HG03039 (cell line): ENCODE measurements around the gene CHMP1A.
"Not testable (repeated sequence)": the region's sequence is repeated elsewhere in the genome, so short reads cannot be mapped to it uniquely, and the experiment has no call there.

Experiments used
- ATAC-seq: cut with Tn5 transposase; IDR thresholded peaks from one replicate; pipeline ENCODE4 v1.9.1; 2021; ENCODE audit warnings: mild to moderate bottlenecking, moderate library complexity; ENCODE audit not compliant: unreplicated experiment

CHMP1A gene

DNA sequence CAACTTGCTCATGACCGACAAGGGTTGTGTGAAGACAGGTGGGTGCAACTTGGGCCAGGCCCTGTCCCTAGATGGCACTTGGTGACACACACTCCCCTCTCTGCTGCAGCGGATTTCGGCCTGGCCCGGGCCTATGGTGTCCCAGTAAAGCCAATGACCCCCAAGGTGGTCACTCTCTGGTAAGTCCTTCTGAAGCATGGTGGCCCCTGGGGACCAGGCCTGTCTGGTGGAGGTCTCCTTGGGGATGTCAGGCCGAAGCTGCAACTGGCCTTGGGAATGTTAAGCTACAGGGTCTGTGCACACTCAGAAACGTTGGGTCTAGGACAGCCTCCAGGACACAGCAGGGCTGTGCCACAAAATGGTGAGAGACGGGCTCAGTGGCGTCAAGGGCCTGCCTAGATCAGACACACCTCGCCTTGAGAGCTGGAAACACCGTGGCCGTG, 35.8 kb upstream of the CHMP1A start:
- no peak for ATAC-seq

GRCh38 chr16:89691986-89692569, 34.6 kb upstream of the CHMP1A start:
- no peak for ATAC-seq

DNA sequence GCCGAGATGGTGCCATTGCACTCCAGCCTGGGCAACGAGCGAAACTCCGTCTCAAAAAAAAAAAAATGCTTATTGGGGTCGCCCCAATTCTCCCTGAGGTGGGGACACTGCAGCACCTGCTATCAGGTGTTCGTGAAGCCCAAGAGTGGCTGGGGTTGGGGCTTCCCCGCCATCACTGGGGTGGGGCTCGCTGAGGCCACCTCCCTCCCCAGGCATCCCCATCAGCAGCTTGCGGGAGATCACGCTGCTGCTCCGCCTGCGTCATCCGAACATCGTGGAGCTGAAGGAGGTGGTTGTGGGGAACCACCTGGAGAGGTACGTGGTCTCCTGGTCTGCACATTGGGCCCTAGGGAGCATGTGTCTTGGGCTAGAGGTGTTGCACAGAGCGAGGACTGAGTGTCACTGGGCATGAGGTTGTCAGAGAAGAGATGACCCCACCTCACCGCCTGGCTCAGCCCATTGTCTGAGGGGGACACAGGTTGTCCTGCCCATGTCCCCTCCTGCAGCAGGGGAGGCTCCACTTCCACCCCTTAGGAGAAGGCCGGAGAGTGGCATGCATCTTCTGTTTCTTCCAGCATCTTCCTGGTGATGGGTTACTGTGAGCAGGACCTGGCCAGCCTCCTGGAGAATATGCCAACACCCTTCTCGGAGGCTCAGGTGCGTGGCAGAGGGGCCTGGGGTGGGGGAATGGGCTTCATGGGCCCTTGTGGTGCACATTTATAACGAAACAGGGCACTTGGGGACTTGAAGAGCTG, 33.9 kb upstream of the CHMP1A start:
- no peak for ATAC-seq

DNA sequence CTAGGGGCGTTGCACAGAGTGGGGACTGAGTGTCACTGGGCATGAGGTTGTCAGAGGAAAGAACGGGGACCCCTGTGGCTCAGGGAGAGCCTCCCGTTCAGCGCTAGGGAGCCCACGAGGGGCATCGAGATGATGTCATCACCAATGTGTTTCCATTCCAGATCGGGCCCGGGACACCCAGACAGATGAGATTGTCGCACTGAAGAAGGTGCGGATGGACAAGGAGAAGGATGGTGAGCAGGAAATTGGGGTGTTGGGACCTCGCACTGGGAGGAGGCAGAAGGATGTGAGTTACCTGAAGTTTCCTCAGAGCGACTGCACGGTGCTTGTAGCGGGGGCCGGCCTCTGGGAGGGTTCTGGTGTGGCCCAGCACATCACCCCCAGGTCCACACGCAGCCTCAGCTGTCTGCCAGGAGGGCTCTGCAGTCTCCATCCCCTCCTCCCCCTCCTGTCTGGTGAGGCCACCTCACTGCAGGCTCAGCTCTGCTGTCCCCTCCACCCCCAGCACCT, 32.9 kb upstream of the CHMP1A start:
- ATAC-seq = no peak

DNA sequence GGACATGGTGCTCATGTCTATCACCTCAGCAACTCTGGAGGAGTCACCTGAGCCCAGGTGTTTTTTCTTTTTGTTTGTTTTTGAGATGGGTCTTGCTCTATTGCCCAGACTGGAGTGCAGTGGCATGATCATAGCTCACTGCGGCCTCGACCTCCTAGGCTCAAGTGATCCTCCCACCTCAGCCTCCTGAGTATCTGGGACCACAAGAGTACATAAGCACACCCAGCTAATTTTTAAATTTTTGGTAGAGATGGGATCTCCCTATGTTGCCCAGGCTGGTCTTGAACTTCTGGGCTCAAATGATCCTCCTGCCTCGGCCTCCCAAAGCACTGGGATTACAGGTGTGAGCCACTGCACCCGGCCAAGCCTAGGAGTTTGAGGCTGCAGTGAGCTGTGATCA, 32.1 kb upstream of the CHMP1A start:
- ATAC-seq = not testable (repeated sequence)

DNA sequence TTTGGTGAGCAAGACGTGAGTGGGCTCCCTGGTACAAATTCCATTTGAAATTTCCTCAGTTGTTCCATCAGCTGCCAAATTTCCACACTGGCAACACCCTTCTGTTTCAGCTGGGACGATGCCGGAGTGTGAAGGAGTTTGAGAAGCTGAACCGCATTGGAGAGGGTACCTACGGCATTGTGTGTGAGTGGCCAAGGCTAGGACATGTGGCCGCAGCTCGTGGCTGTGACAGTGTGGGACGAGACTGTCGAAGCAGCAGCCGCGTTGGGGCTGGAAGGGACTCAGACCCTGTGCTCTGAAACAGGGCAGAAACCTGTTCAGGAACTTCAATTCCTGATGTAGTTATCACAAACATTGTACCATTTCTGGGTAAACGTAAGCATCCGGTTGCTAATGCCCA, 31.6 kb upstream of the CHMP1A start:
- ATAC-seq = no peak

GRCh38 chr16:89688395-89688794, 30.9 kb upstream of the CHMP1A start:
- ATAC-seq = no peak

DNA sequence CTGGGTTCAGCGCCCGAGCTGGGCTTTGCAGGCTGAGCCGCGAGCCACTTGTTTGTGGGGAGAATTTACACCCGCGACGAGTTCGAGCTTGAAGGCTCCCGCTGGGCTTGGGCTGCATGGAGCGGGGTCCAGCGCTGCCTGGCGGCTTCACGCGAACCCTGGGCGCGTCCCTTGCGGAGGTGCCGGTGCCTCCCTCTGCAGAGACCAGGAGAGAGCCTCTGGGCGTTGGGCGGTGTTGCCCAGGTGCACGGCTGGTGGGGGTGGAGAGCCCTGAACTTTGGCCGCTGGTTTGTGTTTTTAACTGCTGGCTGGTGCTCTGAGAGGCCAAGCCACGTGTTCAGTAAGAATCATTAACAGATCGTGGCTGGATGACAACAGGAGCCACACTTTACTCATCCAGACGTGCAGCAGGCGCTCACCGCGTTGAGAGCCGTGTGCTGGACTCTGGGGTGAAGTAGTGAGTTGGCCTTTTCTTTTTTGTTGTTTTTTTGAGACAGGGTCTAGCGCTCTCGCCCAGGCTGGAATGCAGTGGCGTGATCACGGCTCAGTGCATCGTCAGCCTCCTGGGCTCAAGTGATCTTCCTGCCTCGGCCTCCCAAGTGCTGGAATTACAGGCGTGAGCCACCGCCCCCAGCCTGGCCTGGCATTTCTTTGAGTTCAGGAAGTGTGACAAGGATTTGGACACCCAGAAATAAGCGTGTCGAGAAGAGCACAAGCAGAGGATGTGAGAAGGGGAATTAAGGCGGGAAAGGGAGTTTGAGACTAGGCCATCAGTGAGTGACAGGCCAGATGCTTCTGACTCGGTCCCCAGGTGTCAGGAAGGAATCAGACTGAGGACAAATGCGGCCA, 29.8 kb upstream of the CHMP1A start:
- peak; percentile 24 for ATAC-seq

GRCh38 chr16:89686520-89687091, 29.1 kb upstream of the CHMP1A start, which contains the start of gene CDK10:
CDK10 (plus strand) TSS chr16:89686689; CDS start chr16:89686711, 22 bp downstream.
- peak; percentile 73 for ATAC-seq

DNA sequence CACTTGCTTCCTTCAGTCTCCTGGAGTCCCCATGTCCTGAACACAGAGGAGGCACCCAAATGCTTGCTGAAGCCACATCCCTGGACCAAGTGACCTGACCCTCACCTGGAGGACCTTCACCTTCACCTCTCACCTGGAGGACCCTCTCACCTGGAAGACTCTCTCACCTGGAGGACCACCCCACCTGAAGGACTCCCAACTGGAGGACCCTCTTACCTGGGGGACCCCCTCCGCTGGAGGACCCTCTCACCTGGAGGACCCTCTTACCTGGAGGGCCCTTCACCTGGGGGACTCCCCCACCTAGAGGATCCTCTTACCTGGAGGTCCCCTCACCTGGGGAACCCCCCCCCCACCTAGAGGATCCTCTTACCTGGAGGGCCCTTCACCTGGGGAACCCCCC, 28.4 kb upstream of the CHMP1A start:
- no peak for ATAC-seq

DNA sequence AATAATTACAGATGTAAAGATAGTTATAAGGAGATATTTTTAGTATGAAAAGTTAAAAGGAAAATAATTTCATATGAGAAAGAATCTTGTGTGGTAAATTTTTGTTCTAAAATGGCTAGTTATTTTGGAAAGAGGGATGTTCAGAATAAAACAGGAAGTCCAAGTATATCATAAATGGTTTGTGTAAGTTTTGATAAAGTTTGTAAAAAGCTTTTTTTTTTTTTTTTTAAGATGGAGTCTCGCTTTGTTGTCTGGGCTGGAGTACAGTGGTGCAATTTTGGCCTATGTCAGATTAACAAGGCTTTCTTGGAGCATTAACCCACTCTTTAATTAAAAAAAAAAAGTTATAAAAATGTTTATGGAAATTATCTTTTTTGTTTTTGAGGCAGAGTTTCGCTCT, 20.8 kb upstream of the CHMP1A start:
- ATAC-seq = no peak

DNA sequence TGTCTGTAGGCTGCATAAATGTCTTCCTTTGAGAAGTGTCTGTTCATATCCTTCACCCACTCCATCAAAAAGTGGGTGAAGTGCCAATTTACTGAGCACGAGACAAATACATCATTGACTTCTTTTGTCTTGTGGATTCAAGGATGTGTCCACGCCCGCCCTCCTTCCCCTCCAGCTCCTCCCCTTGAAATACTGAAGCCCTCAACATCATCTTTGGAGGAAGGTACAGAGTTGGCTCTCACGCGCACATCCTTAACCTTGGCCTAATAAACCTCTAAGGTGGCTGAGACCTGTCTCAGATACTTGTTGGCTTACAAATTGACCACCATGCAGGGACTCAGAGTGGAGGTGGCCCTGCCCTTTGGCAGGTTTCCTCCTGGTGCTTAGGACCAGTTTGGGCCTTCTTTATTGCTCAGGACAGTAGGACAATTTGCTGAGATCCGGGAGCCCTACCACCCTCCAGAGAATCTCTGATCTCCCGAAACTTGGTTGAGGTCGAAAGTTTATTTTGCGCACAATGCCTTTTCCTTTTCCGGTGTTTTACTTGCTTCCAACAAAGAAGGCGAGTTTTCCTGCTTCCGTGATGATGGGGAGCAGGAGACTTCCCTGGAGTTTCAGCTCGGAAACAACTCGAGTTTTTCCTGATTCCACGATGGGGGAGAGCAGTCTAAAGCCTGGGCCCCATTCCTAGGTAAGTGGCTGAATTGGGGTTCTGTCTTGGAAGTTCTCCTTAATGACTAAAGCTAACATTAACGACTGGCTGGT, 14.9 kb upstream of the CHMP1A start:
- no peak for ATAC-seq

DNA sequence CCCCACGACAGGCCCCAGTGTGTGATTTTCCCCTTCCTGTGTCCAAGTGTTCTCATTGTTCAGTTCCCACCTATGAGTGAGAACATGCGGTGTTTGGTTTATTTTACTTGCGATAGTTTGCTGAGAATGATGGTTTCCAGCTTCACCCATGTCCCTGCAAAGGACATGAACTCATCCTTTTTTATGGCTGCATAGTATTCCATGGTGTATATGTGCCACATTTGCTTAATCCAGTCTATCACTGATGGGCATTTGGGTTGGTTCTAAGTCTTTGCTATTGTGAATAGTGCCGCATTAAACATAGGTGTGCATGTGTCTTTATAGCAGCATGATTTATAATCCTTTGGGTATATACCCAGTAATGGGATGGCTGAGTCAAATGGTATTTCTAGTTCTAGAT, 14.1 kb upstream of the CHMP1A start:
- ATAC-seq = not testable (repeated sequence)

- ATAC-seq = no peak
These were observed 13.3 kb upstream of the CHMP1A start for GRCh38 chr16:89670496-89671431.

- no peak for ATAC-seq
These were observed 12.2 kb upstream of the CHMP1A start for GRCh38 chr16:89669755-89670154.

DNA sequence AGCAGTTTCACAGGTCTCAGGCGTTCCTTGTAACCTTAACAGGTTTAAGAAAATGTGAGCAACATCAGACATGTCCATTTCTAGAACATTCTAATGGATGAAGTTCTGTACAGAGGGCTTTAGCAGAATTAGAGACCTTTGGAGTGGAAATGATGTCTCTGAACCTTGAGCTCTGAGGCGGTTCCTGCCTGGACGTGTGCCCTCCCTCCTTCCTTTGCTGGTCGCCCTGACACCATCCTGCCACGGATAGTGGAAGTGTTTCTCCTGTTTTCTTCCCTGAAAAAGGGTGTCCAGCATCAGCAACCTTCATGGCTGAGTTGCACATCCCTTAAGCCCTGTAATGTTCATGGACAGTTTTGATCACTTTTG, 11.3 kb upstream of the CHMP1A start:
- no peak for ATAC-seq

- ATAC-seq = no peak
These were observed 10.1 kb upstream of the CHMP1A start for GRCh38 chr16:89667633-89668032.

- not testable (repeated sequence) for ATAC-seq
These were observed 9.5 kb upstream of the CHMP1A start for GRCh38 chr16:89667000-89667399.

GRCh38 chr16:89664238-89664637, 6.7 kb upstream of the CHMP1A start:
- not testable (repeated sequence) for ATAC-seq
